Measurements from ENCODE around the gene CSNK1D. TPM values are rescaled to one million over a fixed set of nuclear protein-coding genes. Genes with fewer than 3 reads are reported as not detected.

Gene CSNK1D
- total and polyA plus RNA-seq, 10 of the 15 experiments (the other 5 are each of a cell fraction or from before 2014, with no cell fraction given): 5.7 to 105 (median 58.1) TPM

GRCh38 chr17:82287013-82287867, 13.7 kb upstream of the CSNK1D start:
- Histone ChIP-seq H3K4me2 (ENCODE audit: control insufficient read depth, insufficient read depth) (no peak overlapping the region), H3K4me3 (no peak overlapping the region), H4K20me1 (ENCODE audit: control insufficient read depth, insufficient read depth) (no peaks in the 10 kb centered on the region), H3K4me1 (ENCODE audit: control insufficient read depth, insufficient read depth, low read length) (no peaks in the 10 kb centered on the region), H3K27ac (ENCODE audit: control insufficient read depth, insufficient read depth) (no peak overlapping the region), H3K9me3 (replicated peaks; ENCODE audit: control insufficient read depth, insufficient read depth, low read length) (no peaks in the 10 kb centered on the region), H3K9ac (ENCODE audit: control insufficient read depth, insufficient read depth, low read length) (no peak overlapping the region), H3K36me3 (ENCODE audit: control insufficient read depth in 2 of 2, insufficient read depth in 2 of 2, low read length in 1 of 2) (no peaks in the 10 kb centered on the region), H2AFZ (ENCODE audit: control insufficient read depth, low read depth, low read length) (no peak overlapping the region), H3K79me2 (ENCODE audit: control insufficient read depth, insufficient read depth, low read length) (peaks cover 1% of the 10 kb centered on the region), H3K27me3 (replicated peaks in 1 of 2; ENCODE audit: control insufficient read depth in 2 of 2, insufficient read depth in 2 of 2, low read length in 1 of 2) (no peaks in the 10 kb centered on the region)
- FAIRE-seq (peak; percentile 31), DNase-seq (ENCODE audit: low read depth, low spot score) (no peak), ATAC-seq (no peak; the same call in 2 of the 3 replicates)
- WGBS (ENCODE audit: insufficient coverage, insufficient replicate concordance, low lambda C conversion rate, missing lambda C conversion rate): 31% methylated on average over 9 of the region's 9 CpGs
- POLR2A ChIA-PET: interaction anchor here (0.8 kb wide), 1 partner anchor 10 kb away, joined by 3 read pairs; no protein-coding TSS in a partner anchor
- intact Hi-C loops (cut with micrococcal nuclease; ENCODE audit: unreplicated experiment) (no loop called here), in situ Hi-C loops (cut with MboI) (no loop called here)
- TF ChIP-seq ATF3 (IDR thresholded peaks at IDR 0.05; ENCODE audit: borderline replicate concordance, extremely low read depth, low read depth, low read length) (no peak), IKZF2 (IDR thresholded peaks at IDR 0.05) (0 out of 4 replicates have a peak, but pooled peaks of 1 of the 2 experiments have one; percentile 26), KAT2A (conservative IDR thresholded peaks at IDR 0.05; ENCODE audit: control insufficient read depth, low read depth, low read length) (no peak), MEF2B (IDR thresholded peaks at IDR 0.05; ENCODE audit: partially characterized antibody, poor library complexity, severe bottlenecking) (peak; percentile 66), IKZF1 (conservative IDR thresholded peaks at IDR 0.05) (peak; percentile 58; the same call in 1 of the 2 replicates)
- CTCF ChIA-PET: interaction anchor here (1.0 to 1.2 kb wide), 2 partner anchors 8 to 12 kb away, joined by 3 to 4 read pairs; no protein-coding TSS in a partner anchor
- RAD21 ChIA-PET (ENCODE audit: unreplicated experiment): interaction anchor here (1.0 to 1.1 kb wide), 2 partner anchors 9 to 11 kb away, joined by 3 read pairs; no protein-coding TSS in a partner anchor
- BruUV-seq (replicated peaks): no TSS peak
- SMC1A ChIA-PET (ENCODE audit: uncharacterized antibody, unreplicated experiment): no interaction called here

All from GM12878 (cell line).